ENCODE measurements around the gene PDE8A. TPM values are rescaled to one million over a fixed set of nuclear protein-coding genes. Genes with fewer than 3 reads are reported as not detected.
"Not testable (repeated sequence)": the region's sequence is repeated elsewhere in the genome, so short reads cannot be mapped to it uniquely, and the experiment has no call there.

Gene PDE8A
- total RNA-seq, 4 donors from 2014 or later, result 49.4 to 108 (median 64.3) TPM

GRCh38 chr15:85171736-85172135 lies 190.1 kb downstream of the PDE8A start:
- DNase-seq (ENCODE audit: low spot score in 2 of 2), result no peak
- Histone ChIP-seq H3K27me3 (peaks cover 0 to 8% of the 10 kb centered on the region in 2 donors), H3K4me3 (no peak overlapping the region), H3K27ac (no peak overlapping the region), H3K36me3 (no peaks in the 10 kb centered on the region), H3K9me3 (peaks cover 0 to 18% (median 2%) of the 10 kb centered on the region in 4 donors), H3K4me1 (peaks cover 0 to 8% (median 0%) of the 10 kb centered on the region in 4 donors)
- TF ChIP-seq POLR2A (IDR thresholded peaks at IDR 0.05), result no peak
- no peak for TF ChIP-seq CTCF (IDR thresholded peaks at IDR 0.05)
- TF ChIP-seq EP300 (IDR thresholded peaks at IDR 0.05), result no peak
- WGBS, 2 donors, result 89% methylated on average over 4 of the region's 4 CpGs

- no peak for TF ChIP-seq EP300 (IDR thresholded peaks at IDR 0.05)
- no peak for TF ChIP-seq POLR2A (IDR thresholded peaks at IDR 0.05)
- no peak for TF ChIP-seq CTCF (IDR thresholded peaks at IDR 0.05)
- no peak overlapping the region for H3K27ac ChIP-seq
- H3K4me1 ChIP-seq, result peaks cover 0 to 8% (median 0%) of the 10 kb centered on the region in 4 donors
- no peak for DNase-seq (ENCODE audit: low spot score in 2 of 2)
- H3K4me3 ChIP-seq, result no peak overlapping the region
- 89 to 91% methylated on average over 6 of the region's 6 CpGs for WGBS, 2 donors
- H3K9me3 ChIP-seq, result peaks cover 0 to 18% (median 2%) of the 10 kb centered on the region in 4 donors
- no peaks in the 10 kb centered on the region for H3K36me3 ChIP-seq
- peaks cover 0 to 8% of the 10 kb centered on the region in 2 donors for H3K27me3 ChIP-seq
Measured at GRCh38 chr15:85172846-85173490, 191.3 kb downstream of the PDE8A start.

GRCh38 chr15:85173630-85174029 lies 192.0 kb downstream of the PDE8A start:
- H3K27ac ChIP-seq; H3K4me1 ChIP-seq; H3K4me3 ChIP-seq; H3K36me3 ChIP-seq; H3K27me3 ChIP-seq; DNase-seq (ENCODE audit: low spot score in 2 of 2): not testable (repeated sequence)
- 61% methylated on average over 3 of the region's 5 CpGs; no CpG with 5 or more reads in 1 of the 2 donors for WGBS, 2 donors
- H3K9me3 ChIP-seq, result peaks cover 0 to 18% (median 2%) of the 10 kb centered on the region in 4 donors

GRCh38 chr15:85174521-85174920 lies 192.9 kb downstream of the PDE8A start:
- no peak overlapping the region for H3K4me3 ChIP-seq
- no peak overlapping the region for H3K27ac ChIP-seq
- no peaks in the 10 kb centered on the region for H3K4me1 ChIP-seq
- no peak for DNase-seq (ENCODE audit: low spot score in 2 of 2)
- no peaks in the 10 kb centered on the region for H3K36me3 ChIP-seq
- peaks cover 0 to 18% (median 2%) of the 10 kb centered on the region in 4 donors for H3K9me3 ChIP-seq
- peaks cover 0 to 8% of the 10 kb centered on the region in 2 donors for H3K27me3 ChIP-seq
- TF ChIP-seq POLR2A (IDR thresholded peaks at IDR 0.05) (no peak), EP300 (IDR thresholded peaks at IDR 0.05) (no peak), CTCF (IDR thresholded peaks at IDR 0.05) (no peak)
- 91 to 94% methylated on average over 4 of the region's 4 CpGs for WGBS, 2 donors

GRCh38 chr15:85177042-85177515 lies 195.4 kb downstream of the PDE8A start:
- not testable (repeated sequence) for H3K27me3 ChIP-seq; H3K4me1 ChIP-seq; DNase-seq (ENCODE audit: low spot score in 2 of 2); H3K9me3 ChIP-seq; H3K36me3 ChIP-seq; H3K4me3 ChIP-seq; H3K27ac ChIP-seq
- WGBS, 2 donors, result 62 to 71% methylated on average over 8 of the region's 8 CpGs

GRCh38 chr15:85178308-85178707 lies 196.7 kb downstream of the PDE8A start:
- no peaks in the 10 kb centered on the region for H3K4me1 ChIP-seq
- DNase-seq (ENCODE audit: low spot score in 2 of 2), result no peak
- H3K27ac ChIP-seq, result no peak overlapping the region
- no peaks in the 10 kb centered on the region for H3K36me3 ChIP-seq
- 92 to 93% methylated on average over 4 of the region's 4 CpGs for WGBS, 2 donors
- no peak for TF ChIP-seq CTCF (IDR thresholded peaks at IDR 0.05)
- no peak for TF ChIP-seq POLR2A (IDR thresholded peaks at IDR 0.05)
- TF ChIP-seq EP300 (IDR thresholded peaks at IDR 0.05), result no peak
- no peak overlapping the region for H3K4me3 ChIP-seq
- H3K27me3 ChIP-seq, result no peaks in the 10 kb centered on the region
- H3K9me3 ChIP-seq, result no peaks in the 10 kb centered on the region

All from tibial nerve (tissue), 4 donors.